Caco-2 (cell line): ENCODE data around the gene TRPM8. TPM values are rescaled to one million over a fixed set of nuclear protein-coding genes. Genes with fewer than 3 reads are reported as not detected.

Source experiments
- BruUV-seq: library from RNA; stranded (reverse); fragments of 400-500 nt; replicated peaks from 2 replicates; lab custom pipeline; 2021; lab: Mats Ljungman, UMichigan
- CTCF ChIA-PET: fragments of 300-600 bp; sonication (Branson Sonifier 250); formaldehyde crosslinking; loops from one replicate; lab custom pipeline; 2022; ENCODE audit warnings: antibody characterized with exemption; lab: Charles Lee
- POLR2A ChIA-PET: fragments of 300-600 bp; sonication (Branson Sonifier 250); formaldehyde crosslinking; loops from one replicate; lab custom pipeline; 2022; ENCODE audit warnings: antibody characterized with exemption; lab: Charles Lee
- DNase-seq, 2 experiments: peaks; one replicate each; pipeline versions ENCODE4 v3.0.0 to v3.0.0-alpha.2; 2020 to 2022
- H3K27me3 ChIP-seq: replicated peaks from 2 replicates; pipeline ENCODE4 v1.6.0; 2011; ENCODE audit warnings: low read length; ENCODE audit not compliant: control insufficient read depth, insufficient read depth
- H3K36me3 ChIP-seq: 2 replicates; pipeline ENCODE4 v1.5.1; 2011; ENCODE audit warnings: low read length; ENCODE audit not compliant: control insufficient read depth, insufficient read depth
- H3K4me1 ChIP-seq: fragments of 250-450 bp; sonication (Bioruptor Pico); 2 replicates; pipeline ENCODE4 v1.5.1; 2020; ENCODE audit warnings: mild to moderate bottlenecking
- H3K4me3 ChIP-seq: 2 replicates; pipeline ENCODE4 v1.5.1; 2011; ENCODE audit warnings: low read depth, mild to moderate bottlenecking, control low read depth, low read length
- H3K9me3 ChIP-seq: fragments of 250-450 bp; sonication (Bioruptor Pico); 2 replicates; pipeline ENCODE4 v1.5.1; 2020; ENCODE audit warnings: mild to moderate bottlenecking, moderate library complexity
- H3K27ac Mint-ChIP-seq: one replicate; pipeline ENCODE4 v1.8.0; 2022; ENCODE audit warnings: mixed read lengths; ENCODE audit not compliant: unreplicated experiment
- H3K27me3 Mint-ChIP-seq: one replicate; pipeline ENCODE4 v1.8.0; 2022; ENCODE audit warnings: mixed read lengths; ENCODE audit not compliant: insufficient read depth, unreplicated experiment
- H3K36me3 Mint-ChIP-seq: one replicate; pipeline ENCODE4 v1.8.0; 2022; ENCODE audit warnings: mild to moderate bottlenecking, mixed read lengths; ENCODE audit not compliant: insufficient read depth, unreplicated experiment
- H3K4me1 Mint-ChIP-seq: one replicate; pipeline ENCODE4 v1.8.0; 2022; ENCODE audit warnings: low read depth, mixed read lengths; ENCODE audit not compliant: unreplicated experiment
- H3K4me3 Mint-ChIP-seq: one replicate; pipeline ENCODE4 v1.8.0; 2022; ENCODE audit warnings: mild to moderate bottlenecking, moderate library complexity, mixed read lengths; ENCODE audit not compliant: unreplicated experiment
- H3K9me3 Mint-ChIP-seq: one replicate; pipeline ENCODE4 v1.8.0; 2022; ENCODE audit warnings: mixed read lengths; ENCODE audit not compliant: unreplicated experiment
- CTCF ChIP-seq, 2 experiments: fragments of 200-600 bp in 1 of 2; IDR thresholded peaks; 1 replicate in 1 of 2; 2 replicates in 1 of 2; pipeline versions ENCODE4 v1.5.1 to v1.8.0; 2011 to 2022; ENCODE audit warnings: antibody characterized with exemption in 1 of 2, control low read depth in 1 of 2, inconsistent platforms in 1 of 2, low read depth in 1 of 2, low read length in 1 of 2, mild to moderate bottlenecking in 1 of 2, moderate library complexity in 1 of 2; ENCODE audit not compliant: insufficient read depth in 1 of 2, severe bottlenecking in 1 of 2, unreplicated experiment in 1 of 2
- intact Hi-C: fragments of 100-400 bp; cut with micrococcal nuclease; formaldehyde crosslinking; loops from one replicate; pipeline ENCODE4 v1.10.0; 2022; ENCODE audit not compliant: unreplicated experiment
- total RNA-seq: library from RNA; stranded (reverse); gene quantifications from 2 replicates; pipeline ENCODE4 v1.2.3, GENCODE V29; 2022

TRPM8 gene
- total RNA-seq, 1 experiment from 2014 or later: not detected

GRCh38 chr2:233950078-233950825 lies 33.1 kb downstream of the TRPM8 start:
- no peak for DNase-seq
- intact Hi-C loops: no loop called here
- no peaks in the 10 kb centered on the region for H3K4me1 Mint-ChIP-seq
- H3K4me3 Mint-ChIP-seq: no peak overlapping the region
- Histone ChIP-seq H3K27me3 (no peaks in the 10 kb centered on the region), H3K36me3 (no peaks in the 10 kb centered on the region), H3K4me3 (no peak overlapping the region), H3K9me3 (no peaks in the 10 kb centered on the region), H3K4me1 (no peaks in the 10 kb centered on the region)
- H3K27ac Mint-ChIP-seq: no peak overlapping the region
- H3K36me3 Mint-ChIP-seq: no peaks in the 10 kb centered on the region
- H3K9me3 Mint-ChIP-seq: no peaks in the 10 kb centered on the region
- CTCF ChIA-PET: no interaction called here
- BruUV-seq: no TSS peak
- H3K27me3 Mint-ChIP-seq: peaks cover 11% of the 10 kb centered on the region
- POLR2A ChIA-PET: no interaction called here
- TF ChIP-seq CTCF (IDR thresholded peaks at IDR 0.05; ENCODE audit: insufficient read depth in 1 of 2, low read depth in 1 of 2, low read length in 1 of 2, severe bottlenecking in 1 of 2, unreplicated experiment in 1 of 2): no peak

- Mint-ChIP-seq H3K9me3 (no peaks in the 10 kb centered on the region), H3K27ac (no peak overlapping the region), H3K27me3 (peaks cover 11% of the 10 kb centered on the region), H3K4me3 (no peak overlapping the region), H3K36me3 (no peaks in the 10 kb centered on the region), H3K4me1 (no peaks in the 10 kb centered on the region)
- no peak for TF ChIP-seq CTCF (IDR thresholded peaks at IDR 0.05; ENCODE audit: insufficient read depth in 1 of 2, low read depth in 1 of 2, low read length in 1 of 2, severe bottlenecking in 1 of 2, unreplicated experiment in 1 of 2)
- intact Hi-C loops: no loop called here
- Histone ChIP-seq H3K4me1 (no peaks in the 10 kb centered on the region), H3K9me3 (no peaks in the 10 kb centered on the region), H3K27me3 (no peaks in the 10 kb centered on the region), H3K4me3 (no peak overlapping the region), H3K36me3 (no peaks in the 10 kb centered on the region)
- no TSS peak for BruUV-seq
- ChIA-PET POLR2A (no interaction called here), CTCF (no interaction called here)
- no peak for DNase-seq
Measured at GRCh38 chr2:233952335-233952734, 35.2 kb downstream of the TRPM8 start.

GRCh38 chr2:233953087-233953801 lies 36.1 kb downstream of the TRPM8 start:
- Histone ChIP-seq H3K4me3 (no peak overlapping the region), H3K27me3 (no peaks in the 10 kb centered on the region), H3K4me1 (no peaks in the 10 kb centered on the region), H3K36me3 (no peaks in the 10 kb centered on the region), H3K9me3 (no peaks in the 10 kb centered on the region)
- Mint-ChIP-seq H3K27me3 (peaks cover 11% of the 10 kb centered on the region), H3K4me3 (no peak overlapping the region), H3K36me3 (no peaks in the 10 kb centered on the region), H3K27ac (no peak overlapping the region), H3K9me3 (no peaks in the 10 kb centered on the region), H3K4me1 (no peaks in the 10 kb centered on the region)
- CTCF ChIA-PET: no interaction called here
- no TSS peak for BruUV-seq
- POLR2A ChIA-PET: no interaction called here
- no peak for DNase-seq
- intact Hi-C loops: no loop called here
- no peak for TF ChIP-seq CTCF (IDR thresholded peaks at IDR 0.05; ENCODE audit: insufficient read depth in 1 of 2, low read depth in 1 of 2, low read length in 1 of 2, severe bottlenecking in 1 of 2, unreplicated experiment in 1 of 2)
